ENCODE results near the gene PDLIM1. TPM values are rescaled to one million over a fixed set of nuclear protein-coding genes. Genes with fewer than 3 reads are reported as not detected.

The PDLIM1 gene
- total RNA-seq, 4 donors from 2014 or later: 71.4 to 112 (median 77.7) TPM

DNA sequence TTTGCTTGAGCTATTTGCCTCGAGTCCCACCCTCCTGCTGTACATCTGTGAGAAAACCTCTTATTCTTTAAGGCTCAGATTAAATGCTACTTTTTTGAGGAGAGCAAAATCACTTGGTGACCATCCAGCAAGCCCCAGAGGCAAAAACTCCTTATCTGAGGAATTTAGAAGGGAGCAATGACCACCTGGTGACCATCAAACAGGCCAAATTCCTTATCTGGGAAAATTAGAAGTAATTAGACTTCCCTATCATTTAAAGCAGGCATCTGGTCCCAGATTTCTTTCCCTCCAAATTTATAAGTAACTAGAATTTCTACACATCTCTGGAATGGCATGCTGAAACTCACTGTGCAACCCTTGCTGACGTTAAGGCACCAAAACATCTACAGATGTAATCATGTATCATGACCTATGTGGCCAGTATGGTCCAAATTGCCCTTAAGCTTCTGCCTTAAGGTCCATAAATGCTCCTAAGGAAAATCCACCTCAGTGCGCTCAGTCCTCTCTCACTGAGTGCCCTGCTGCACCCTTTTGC is 40.9 kb upstream of the PDLIM1 start:
- Histone ChIP-seq H3K36me3 (peaks cover 2% of the 10 kb centered on the region), H3K27ac (no peak overlapping the region), H3K9me3 (no peaks in the 10 kb centered on the region), H3K4me3 (no peak overlapping the region), H3K4me1 (peaks cover 15% of the 10 kb centered on the region), H3K27me3 (no peaks in the 10 kb centered on the region)
- TF ChIP-seq POLR2AphosphoS5 (IDR thresholded peaks at IDR 0.05) (no peak), POLR2A (IDR thresholded peaks at IDR 0.05) (no peak), CTCF (IDR thresholded peaks at IDR 0.05) (no peak), EP300 (IDR thresholded peaks at IDR 0.05) (no peak)
- DNase-seq (ENCODE audit: low spot score in 2 of 2): no peak
- WGBS: 89% methylated on average over 3 of the region's 3 CpGs

- H3K9me3 ChIP-seq: no peaks in the 10 kb centered on the region
- peaks cover 2% of the 10 kb centered on the region for H3K36me3 ChIP-seq
- 84% methylated on average over 1 of the region's 1 CpG for WGBS
- no peak for DNase-seq (ENCODE audit: low spot score in 2 of 2)
- H3K4me3 ChIP-seq: no peak overlapping the region
- no peak overlapping the region for H3K27ac ChIP-seq
- no peaks in the 10 kb centered on the region for H3K27me3 ChIP-seq
- no peak for TF ChIP-seq CTCF (IDR thresholded peaks at IDR 0.05)
- H3K4me1 ChIP-seq: peaks cover 15% of the 10 kb centered on the region
Measured at GRCh38 chr10:95330966-95331453, 40.2 kb upstream of the PDLIM1 start.

GRCh38 chr10:95329296-95329695 is 38.5 kb upstream of the PDLIM1 start:
- TF ChIP-seq POLR2A (IDR thresholded peaks at IDR 0.05) (no peak), EP300 (IDR thresholded peaks at IDR 0.05) (no peak), POLR2AphosphoS5 (IDR thresholded peaks at IDR 0.05) (no peak), CTCF (IDR thresholded peaks at IDR 0.05) (no peak)
- peaks cover 2% of the 10 kb centered on the region for H3K36me3 ChIP-seq
- no peak overlapping the region for H3K27ac ChIP-seq
- 91% methylated on average over 9 of the region's 9 CpGs for WGBS
- H3K4me3 ChIP-seq: no peak overlapping the region
- no peaks in the 10 kb centered on the region for H3K27me3 ChIP-seq
- DNase-seq (ENCODE audit: low spot score in 2 of 2): no peak
- no peaks in the 10 kb centered on the region for H3K9me3 ChIP-seq
- H3K4me1 ChIP-seq: peaks cover 5% of the 10 kb centered on the region

GRCh38 chr10:95328013-95328412 is 37.2 kb upstream of the PDLIM1 start:
- Histone ChIP-seq H3K36me3 (peaks cover 2% of the 10 kb centered on the region), H3K27ac (no peak overlapping the region), H3K4me3 (no peak overlapping the region), H3K4me1 (no peaks in the 10 kb centered on the region), H3K27me3 (no peaks in the 10 kb centered on the region), H3K9me3 (no peaks in the 10 kb centered on the region)
- no peak for DNase-seq (ENCODE audit: low spot score in 2 of 2)
- WGBS: 62% methylated on average over 3 of the region's 3 CpGs
- TF ChIP-seq CTCF (IDR thresholded peaks at IDR 0.05) (no peak), EP300 (IDR thresholded peaks at IDR 0.05) (no peak), POLR2A (IDR thresholded peaks at IDR 0.05) (no peak), POLR2AphosphoS5 (IDR thresholded peaks at IDR 0.05) (no peak)

DNA sequence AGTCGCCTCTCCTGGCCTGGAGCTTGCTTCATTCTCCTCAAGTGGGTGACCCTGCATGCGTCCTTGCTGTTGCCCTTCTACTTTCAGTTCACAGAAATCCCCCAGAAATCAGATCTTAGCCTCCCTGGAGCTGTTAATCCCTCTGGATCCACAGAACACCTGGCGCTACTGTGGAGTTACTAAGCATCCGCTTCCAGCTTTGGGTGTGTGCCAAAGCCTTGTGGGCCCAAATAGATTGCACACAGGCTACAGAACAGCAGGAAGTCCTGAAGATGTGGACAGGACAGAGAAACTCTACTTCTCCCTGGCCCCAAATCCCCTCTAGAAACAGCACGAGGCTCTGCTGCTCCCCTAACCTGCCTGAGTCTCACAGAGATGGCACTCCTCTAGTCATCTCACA is 36.6 kb upstream of the PDLIM1 start:
- no peak overlapping the region for H3K4me3 ChIP-seq
- WGBS: 56% methylated on average over 5 of the region's 5 CpGs
- TF ChIP-seq POLR2A (IDR thresholded peaks at IDR 0.05): no peak
- TF ChIP-seq EP300 (IDR thresholded peaks at IDR 0.05): no peak
- no peak for TF ChIP-seq POLR2AphosphoS5 (IDR thresholded peaks at IDR 0.05)
- TF ChIP-seq CTCF (IDR thresholded peaks at IDR 0.05): no peak
- H3K36me3 ChIP-seq: peaks cover 2% of the 10 kb centered on the region
- no peak for DNase-seq (ENCODE audit: low spot score in 2 of 2)
- H3K27ac ChIP-seq: no peak overlapping the region
- H3K9me3 ChIP-seq: no peaks in the 10 kb centered on the region
- no peaks in the 10 kb centered on the region for H3K4me1 ChIP-seq
- H3K27me3 ChIP-seq: no peaks in the 10 kb centered on the region
